Inferior parietal cortex (tissue), 1 donor: ENCODE measurements around the gene CCDC149.

Experiments used
- DNase-seq: peaks from one replicate; pipeline ENCODE4 v3.0.0-alpha.2; 2016; ENCODE audit errors: extremely low spot score

The CCDC149 gene

DNA sequence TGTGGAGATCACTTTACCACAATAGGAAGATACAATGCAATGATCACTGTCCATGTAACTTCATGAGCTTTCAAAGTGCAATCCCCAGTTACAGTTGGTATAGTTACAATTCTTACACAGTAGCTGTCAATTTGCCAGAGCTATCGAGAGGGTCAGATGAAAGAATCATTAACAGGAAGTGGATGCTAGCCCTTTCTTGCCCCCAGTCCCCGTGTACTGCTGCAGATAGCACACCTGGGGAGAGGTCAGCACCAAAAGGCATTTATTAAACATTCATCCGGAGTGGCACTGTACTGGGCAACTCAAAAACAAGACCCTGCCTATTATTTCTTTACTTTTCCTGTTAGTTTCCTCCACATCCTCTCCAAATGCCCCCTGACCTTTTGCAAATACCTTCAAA, 69.7 kb downstream of the CCDC149 start:
- DNase-seq, result no peak

DNA sequence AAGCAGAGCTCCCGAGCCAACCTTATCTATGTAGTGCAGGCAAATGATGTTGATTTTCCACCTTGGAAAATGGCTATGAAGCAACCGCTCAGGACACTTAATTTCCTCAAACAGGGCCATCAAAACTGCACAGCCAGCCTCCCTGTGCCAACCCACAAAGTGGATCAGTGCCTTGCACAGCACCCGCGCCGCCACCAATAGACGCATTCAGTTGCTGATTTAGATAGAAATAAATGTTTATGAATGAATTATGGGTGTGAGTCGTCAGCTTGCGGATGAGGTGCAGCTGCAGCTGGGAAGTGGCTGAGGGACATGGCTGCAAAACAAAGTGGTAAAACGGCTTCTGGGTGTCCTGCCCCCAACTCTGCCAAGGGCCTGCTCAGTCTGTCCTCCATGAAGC, 70.5 kb downstream of the CCDC149 start:
- no peak for DNase-seq

DNA sequence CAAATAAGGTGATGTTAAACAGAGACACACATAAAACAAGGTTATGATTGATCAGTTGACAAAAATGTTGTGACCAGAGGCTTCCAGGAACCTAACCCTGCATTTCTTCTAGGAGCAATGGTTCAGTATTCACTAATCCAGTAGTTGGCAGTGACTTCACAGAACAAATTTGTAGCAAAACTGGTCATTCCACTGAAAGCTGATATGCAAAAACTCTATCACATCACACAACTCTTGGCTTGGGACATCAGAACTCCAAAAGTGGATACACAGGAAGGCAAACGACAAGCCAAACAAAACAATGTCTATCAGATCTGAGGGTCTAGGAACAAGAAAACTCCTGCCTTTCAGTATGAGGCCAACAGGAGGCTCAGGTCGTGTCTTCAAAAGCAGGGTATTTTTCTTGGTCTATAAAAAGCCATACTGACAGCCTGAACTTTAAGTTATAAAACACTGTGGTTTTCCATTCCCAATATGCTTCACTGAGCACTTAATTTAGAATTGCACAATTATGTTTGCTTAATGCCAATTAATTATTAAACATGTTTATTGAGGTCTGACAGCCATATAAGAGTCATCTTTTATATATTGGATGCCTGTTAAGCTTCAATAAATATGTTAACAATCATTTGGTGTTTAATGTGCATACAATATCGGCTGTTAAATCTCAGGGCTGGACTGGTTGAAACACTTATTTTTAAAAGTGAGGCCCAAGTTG, 71.9 kb downstream of the CCDC149 start:
- DNase-seq, result no peak

- no peak for DNase-seq
Measured at GRCh38 chr4:24840362-24840761, 72.5 kb downstream of the CCDC149 start.

DNA sequence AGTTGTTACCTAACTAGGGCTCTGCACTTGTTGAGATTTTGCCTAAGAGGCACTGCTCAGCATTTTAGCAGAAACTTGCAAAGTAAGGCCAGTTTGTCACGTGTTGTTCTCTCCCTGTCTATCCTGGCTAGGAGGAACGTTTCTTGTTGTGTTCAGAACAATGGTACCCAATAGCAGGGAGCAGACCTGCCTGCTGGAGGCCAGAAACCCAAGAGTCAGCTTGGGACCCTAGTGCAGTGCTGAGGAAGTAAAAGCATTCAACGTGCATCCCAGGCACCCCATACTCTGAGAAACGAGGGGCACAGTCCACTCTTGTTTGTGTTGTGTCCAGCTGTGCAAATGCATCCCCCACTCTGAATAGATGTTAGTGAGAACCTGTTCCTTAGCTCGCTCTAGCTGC, 75.1 kb downstream of the CCDC149 start:
- DNase-seq, result no peak

DNA sequence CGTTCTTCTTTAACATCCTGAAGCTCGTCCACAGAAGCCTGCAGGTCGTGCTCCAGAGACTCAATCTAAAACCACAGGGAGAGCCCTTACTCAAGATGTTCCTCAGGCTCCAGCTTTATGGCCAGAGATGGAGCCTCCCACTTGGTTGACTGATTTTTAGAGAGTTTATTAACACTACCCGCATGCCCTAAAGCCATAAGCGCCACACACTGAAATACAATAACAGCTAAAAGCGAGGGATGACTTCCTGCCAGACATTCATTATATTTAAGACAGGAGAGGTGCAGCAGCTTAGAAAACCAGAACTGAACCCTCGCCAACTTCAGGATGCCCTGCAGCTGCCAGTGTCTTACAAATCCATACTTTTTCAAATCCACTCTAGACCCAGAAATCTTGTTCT, 75.5 kb downstream of the CCDC149 start:
- DNase-seq, result no peak

DNA sequence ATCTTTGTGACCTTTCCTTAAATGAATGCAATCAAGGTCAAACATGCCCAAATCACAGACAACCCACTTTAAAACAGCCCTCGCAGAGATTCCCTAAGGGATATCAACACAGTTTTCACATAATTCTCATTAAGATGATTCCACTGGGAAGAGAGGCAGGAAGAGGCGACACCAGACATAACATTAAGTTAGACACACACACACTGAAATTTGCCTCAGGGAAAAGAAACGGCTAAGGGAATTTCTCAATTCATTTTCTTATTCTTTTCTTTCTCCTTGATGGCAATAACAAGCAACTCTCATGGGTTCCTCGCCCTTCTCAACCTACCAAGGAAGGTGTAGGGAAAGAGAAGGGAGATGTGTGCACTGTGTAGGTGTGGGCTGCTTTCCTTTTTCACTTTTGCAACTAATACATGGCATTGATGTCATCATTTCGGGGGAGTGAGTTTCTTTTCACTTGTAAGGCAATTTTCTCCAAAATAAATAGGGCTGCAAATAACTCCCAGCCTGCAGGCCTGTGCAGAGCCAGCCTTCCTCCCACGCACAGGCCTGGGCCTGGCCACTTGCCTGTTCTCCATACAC, 76.1 kb downstream of the CCDC149 start:
- DNase-seq, result no peak

DNA sequence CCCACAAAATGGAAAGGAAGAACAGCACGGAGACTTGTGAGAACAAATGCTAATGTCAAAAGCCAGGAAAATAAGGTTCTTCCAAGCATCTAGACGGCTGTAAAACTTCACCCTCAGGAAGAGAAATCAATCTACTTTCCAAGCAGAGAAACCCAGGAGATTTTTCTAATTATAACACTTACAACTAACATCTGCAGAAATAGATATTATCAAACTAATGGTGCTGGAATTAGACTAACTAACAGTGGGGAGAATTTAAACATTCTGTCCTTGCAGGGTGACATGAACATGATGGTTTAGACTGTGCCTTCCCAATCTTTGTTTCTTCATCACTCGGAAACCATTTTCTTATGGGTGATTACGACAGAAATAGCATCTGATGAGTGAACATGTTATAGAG, 77.1 kb downstream of the CCDC149 start:
- no peak for DNase-seq

DNA sequence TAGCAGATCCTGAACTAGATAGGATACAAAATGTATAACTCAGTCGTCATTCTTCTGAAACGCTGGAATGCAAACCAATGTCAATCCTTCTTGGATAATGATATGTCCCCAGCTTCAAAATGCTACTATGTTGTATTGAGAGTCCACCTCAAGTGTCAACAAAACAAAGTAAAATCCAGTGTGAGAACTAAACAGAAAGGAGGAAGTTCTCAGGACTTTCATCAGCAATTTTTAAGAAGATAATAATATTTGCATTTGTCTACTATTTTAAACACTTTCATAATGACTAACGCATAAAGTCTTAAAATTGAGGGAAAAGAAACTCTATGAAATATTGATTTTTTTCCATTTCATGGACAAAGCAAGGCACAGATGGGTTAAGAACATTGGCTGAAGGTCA, 81.2 kb downstream of the CCDC149 start:
- no peak for DNase-seq

DNA sequence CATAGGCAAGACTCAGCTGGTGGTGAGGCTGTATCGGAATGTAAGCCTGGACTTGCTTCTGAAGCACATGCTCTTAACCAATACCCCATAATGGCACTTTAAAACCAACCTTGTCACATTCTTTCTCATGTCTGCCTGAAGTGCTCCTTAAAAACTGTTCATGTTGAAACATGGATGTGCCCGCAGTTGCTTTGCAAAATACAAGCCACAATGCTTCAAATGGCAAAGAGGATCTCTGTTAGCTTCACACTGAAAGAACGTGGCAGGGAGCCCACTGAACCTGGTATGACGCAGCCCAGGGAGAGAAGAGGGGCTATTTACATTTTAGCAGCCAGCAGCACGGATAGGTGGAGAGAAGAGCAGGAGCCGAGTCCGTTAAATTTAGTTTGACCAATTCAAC, 88.1 kb downstream of the CCDC149 start:
- no peak for DNase-seq

DNA sequence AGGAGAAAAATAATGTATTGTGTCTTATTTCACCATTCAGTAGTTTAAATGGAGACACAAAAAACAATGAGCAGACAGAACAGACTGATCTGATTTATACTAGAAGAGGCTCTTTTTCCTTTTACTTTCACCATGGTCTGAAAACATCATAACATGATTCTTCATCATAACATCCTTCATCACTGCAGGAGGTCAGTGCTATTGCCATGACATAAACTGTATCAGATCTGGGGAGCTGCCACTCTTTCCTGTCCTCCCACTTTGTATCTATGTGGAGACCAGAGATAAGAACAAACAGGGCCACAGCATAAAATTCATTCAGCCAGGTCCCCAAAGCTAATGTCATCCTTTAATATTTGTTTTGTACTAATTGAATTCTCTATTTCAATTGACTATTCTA, 92.3 kb downstream of the CCDC149 start:
- DNase-seq, result no peak

- peak; percentile 59 for DNase-seq
Measured at GRCh38 chr4:24816797-24817196, 96.0 kb downstream of the CCDC149 start.

DNA sequence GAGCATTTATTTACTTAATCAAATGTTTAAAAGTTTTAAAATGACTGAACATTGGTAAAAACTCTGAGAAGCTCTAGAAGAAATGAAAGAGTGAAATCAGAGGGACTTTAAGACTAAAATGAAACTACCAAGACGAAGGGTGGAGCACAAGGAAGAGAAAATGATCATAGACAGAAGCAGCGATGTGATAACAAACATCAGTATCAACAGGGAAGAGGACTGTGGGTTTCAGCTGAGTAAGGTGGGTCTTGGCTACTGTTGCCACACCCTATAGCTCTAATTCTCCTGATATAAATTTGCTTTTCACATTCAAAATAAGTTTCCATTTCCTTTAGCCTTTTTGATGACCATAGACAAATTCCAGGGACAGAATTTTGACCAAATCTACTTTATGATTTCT, 99.1 kb downstream of the CCDC149 start:
- DNase-seq, result no peak

DNA sequence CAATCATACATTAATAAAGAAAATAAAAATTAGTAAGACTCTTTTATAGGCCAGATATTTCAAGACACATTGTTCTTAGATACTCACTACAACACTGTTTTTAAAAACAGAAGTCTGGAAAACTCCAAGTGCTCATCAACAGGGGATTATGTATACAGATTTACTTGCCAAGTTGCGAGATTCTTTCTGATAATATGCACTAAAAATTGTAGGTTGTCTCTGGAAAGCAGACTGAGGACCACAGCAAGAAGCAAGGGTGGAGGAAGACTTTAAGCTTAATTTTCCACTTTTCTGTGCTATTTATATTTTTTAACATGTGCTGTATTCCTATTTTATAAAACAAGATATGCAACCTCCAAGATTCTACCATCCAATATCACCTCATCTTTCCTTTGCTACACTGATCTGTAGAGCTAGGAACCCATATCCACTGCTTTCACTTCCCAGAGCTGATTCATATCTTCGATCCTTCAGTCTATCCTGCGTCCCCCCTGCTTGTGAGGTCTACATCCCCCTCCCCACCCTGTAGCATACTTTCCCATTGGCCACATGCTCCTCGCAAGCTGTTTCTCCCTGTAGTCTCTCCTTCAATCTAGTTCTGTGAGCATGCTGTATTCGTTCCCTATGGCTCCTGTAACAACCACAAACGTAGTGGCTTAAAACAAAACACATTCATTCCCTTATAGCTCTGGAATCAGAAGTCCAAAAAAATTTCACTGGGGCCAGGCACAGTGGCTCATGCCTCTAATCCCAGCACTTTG, 101.8 kb downstream of the CCDC149 start:
- no peak for DNase-seq

GRCh38 chr4:24809815-24810405, 102.9 kb downstream of the CCDC149 start:
- no peak for DNase-seq

DNA sequence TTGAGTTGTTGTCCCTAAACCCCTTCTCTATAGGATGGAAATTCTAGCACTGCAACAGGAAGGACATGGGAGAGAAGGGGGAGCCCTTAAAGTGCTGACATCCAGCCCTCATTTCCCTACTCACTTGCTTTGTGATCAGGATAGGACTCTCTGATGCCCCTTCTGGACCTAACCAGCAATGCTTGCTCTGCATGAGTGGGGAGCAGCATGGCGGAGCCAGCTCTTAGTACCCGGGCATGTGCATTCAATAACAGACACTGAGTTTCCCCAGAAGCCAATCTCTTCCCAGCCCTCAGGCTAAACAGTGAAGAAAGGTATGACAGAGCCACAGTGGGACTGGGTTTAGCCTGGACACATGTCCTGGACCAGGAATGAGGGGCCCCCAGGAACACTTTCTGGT, 103.5 kb downstream of the CCDC149 start:
- DNase-seq, result no peak

GRCh38 chr4:24808955-24809354, 103.9 kb downstream of the CCDC149 start:
- DNase-seq, result no peak

- no peak for DNase-seq
Measured at GRCh38 chr4:24808261-24808660, 104.6 kb downstream of the CCDC149 start.

DNA sequence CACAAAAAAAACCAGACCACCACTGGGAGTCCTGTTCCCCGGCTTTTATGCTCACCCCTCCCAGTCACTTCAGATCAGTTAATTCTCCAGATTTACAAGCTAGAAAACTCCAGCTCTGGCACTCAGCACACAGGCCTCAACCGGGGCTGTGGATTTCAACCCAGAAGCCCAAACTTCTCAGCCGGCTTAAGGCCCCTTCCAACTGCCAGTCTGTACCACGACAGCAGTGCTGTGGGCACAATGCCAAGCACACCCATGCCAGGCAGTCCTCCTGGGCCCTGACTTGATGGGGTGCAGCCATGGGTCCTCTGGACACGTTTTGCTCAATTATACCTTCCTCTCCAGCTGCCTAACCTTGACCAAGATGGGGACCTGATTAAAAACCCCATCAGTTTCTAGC, 105.2 kb downstream of the CCDC149 start:
- no peak for DNase-seq

DNA sequence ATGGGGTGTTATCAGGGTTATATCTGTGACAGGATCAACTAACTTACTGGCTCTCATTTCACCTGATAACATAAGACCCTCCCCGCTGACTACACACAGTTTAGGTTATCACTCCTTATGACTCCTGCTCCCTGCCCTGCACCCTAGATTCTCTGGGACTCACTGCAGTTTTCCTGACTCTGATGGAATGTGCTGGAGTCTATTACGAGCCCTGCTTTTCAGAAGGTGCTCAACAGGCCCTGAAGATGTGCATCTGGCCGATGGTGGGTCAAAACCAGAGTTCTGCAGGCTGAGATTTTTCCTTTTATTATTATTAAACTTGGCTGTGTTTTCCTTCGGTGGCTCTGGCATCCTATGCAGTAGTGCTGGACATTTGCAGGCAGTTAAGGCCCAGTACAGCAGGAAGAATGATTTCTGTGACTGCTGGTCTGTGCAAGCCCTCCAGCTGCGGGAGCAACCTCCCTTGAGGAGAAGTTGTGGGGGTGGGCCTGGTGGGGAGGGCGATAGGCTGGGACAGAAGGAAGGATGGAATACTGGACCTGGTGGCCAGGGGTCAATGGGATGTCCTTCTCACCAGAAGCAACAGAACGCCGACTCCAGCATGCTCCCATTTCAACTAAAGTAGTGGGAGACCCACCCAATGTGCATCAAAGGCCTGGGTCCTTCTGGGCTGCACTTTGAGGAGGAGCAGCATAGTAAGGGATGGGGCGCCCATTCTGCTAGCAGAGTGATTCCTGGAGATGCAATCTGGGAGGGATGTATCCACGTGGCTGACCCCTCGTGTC, 106.4 kb downstream of the CCDC149 start:
- no peak for DNase-seq

GRCh38 chr4:24805566-24805965, 107.3 kb downstream of the CCDC149 start:
- no peak for DNase-seq

DNA sequence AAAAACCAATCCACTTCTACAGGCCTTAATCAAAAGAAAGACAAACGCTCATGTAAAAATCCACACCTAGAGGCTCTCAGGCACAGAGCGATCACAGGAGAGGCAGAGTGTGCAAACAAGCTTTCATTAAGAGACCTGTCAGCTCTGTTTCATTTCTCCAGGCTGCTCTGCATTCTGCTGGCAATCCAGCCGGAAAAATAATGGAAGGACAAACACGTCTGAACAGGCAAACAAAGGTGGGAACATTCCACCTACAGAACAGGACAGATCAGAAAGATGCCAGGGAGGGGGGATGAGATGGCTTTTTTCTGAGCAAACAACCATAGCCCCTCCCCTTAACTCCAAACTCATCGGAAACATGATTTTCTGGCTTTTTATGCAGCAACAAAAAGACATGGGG, 107.8 kb downstream of the CCDC149 start:
- DNase-seq, result no peak
